HG02642 (cell line): ENCODE data around the gene C1QB.

Source experiments
- ATAC-seq: cut with Tn5 transposase; IDR thresholded peaks from one replicate; pipeline ENCODE4 v1.9.1; 2021; ENCODE audit warnings: mild to moderate bottlenecking; ENCODE audit not compliant: unreplicated experiment, poor library complexity

Gene C1QB

DNA sequence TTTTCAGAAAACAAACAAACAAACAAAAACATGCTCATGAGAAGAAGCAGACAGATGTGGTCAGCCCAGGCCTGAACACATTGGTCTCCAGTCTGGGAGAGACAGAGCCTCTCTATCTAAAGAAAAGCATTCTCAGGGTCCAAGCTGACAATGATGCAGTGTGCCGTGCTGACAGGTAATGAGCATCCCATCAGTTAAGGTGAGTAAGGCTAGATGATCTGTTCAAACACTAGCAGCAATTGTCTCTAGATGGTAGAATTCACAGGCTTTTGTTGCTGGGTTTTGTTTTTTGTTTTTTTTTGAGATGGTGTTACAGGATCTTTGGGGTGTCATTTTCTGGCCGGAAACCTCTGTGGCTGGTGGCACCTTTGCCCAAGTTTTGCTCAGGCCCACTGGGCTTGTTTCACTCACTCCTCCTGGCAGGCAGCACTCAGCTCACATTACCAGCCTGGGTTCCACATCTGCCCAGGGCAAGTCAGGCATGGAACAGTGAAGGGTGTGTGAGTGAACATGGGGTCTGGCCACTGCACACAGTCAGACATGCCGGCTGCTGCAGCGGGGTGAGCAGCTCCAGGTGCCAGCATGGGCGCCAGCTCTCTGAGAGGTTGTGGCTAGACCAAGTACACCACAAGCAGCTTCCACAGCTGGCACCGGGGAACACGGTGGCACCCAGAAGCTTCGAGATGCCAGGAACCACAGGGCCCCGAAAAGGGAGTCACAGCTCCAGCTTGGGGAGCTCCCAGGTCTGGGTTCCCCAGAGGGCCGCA, 19.2 kb upstream of the C1QB start:
- no peak for ATAC-seq

DNA sequence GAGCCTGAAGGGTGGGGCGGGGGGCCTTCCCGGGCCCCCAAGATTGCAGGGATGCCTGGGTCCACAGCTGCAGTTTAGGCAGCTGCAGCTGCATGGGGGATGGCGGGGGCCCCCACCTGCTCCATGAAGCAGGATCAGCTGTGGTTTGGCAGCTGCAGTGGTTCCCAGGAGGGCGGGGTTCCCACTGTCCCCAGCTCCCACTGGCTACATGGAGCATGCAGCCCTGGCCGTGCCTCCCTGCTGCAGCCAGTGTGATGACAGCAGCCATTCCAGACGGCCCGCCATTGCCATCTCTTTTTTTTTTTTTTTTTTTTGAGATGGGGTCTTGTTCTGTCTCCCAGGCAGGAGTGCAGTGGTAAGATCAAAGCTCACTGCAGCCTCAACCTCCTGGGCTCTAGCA, 17.6 kb upstream of the C1QB start:
- ATAC-seq = no peak

DNA sequence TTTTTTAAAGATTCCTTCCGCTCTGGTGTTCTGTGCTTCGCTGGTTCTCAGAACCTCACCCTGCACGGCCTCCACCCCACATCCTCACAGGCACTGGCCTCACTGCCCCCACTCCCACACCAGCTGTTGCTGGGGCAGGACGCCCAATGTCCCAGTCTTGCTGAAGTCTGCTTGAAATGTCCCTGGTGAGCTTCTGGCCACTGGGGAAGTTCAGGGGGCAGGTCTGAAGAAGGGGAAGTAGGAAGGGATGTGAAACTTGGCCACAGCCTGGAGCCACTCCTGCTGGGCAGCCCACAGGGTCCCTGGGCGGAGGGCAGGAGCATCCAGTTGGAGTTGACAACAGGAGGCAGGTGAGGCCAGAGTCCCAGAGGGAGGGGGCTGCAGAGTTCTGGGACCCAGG, 16.7 kb upstream of the C1QB start, which contains the start of gene C1QA:
C1QA (plus strand) TSS at position 276 of the 400 bp plus-strand sequence. CDS start 989 bp downstream, outside the sequence.
- ATAC-seq = no peak

DNA sequence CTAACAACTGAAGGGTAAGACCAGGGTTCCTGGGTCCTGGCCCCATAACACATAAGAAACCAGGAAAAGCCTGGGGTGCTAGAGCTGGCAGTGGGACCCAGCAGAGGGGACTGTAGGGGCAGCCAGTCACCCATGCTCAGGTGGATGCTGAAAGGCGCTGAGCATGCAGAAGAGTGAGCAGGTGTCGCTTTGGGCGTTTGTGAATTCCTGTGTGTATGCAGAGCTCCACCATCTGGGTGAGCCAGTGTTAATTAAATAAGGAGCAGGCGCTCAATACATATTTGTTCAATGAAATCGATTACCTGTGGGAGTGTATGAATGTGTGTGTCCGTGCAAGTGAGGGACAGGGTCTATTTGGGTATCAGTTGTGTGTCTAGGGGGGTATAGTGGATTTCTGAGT, 16.1 kb upstream of the C1QB start:
- no peak for ATAC-seq

DNA sequence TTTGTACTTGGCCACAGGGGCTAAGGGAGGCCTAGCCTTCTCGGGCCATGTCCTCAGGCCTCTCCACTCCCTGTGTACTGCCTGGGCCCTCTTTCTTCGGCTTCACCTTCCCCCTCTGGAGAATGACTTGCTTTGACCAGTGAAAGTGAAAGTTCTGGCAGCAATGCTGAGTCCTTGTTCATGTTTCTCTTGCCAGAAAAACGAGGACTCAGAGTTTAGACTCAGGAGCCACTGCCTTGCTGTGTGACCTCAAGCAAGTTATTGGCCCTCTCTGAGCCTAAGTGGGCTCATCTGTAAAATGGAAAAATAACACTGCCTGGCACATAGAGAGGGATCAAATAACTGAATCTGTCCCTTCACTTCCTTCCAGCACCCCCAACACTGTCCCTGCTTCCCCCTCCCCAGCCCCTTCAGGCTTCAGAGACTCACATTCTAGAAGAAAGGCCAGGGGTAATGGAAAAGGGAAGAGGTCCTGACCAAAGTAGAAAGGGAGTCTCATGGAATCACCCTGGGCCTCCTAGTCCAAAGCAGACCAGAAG, 15.1 kb upstream of the C1QB start:
- ATAC-seq = no peak

DNA sequence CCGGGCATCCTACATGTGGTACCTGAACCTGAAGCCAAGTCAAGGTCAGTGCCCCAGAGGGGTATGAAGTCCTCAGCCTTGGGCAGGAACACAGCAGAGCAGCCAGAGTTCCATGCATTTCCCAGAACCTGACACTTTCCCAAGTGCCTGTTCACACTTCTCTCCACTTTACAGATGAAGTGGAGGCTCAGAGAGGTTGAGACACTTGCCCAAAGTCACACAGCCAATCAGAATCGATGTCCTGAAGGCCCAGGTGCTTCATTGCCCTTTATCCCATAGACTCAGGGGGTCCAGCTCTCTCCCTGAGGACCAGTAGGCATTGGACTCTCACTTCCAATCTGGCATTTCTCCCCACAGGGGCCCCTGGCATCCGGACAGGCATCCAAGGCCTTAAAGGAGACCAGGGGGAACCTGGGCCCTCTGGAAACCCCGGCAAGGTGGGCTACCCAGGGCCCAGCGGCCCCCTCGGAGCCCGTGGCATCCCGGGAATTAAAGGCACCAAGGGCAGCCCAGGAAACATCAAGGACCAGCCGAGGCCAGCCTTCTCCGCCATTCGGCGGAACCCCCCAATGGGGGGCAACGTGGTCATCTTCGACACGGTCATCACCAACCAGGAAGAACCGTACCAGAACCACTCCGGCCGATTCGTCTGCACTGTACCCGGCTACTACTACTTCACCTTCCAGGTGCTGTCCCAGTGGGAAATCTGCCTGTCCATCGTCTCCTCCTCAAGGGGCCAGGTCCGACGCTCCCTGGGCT, 14.4 kb upstream of the C1QB start:
- no peak for ATAC-seq

DNA sequence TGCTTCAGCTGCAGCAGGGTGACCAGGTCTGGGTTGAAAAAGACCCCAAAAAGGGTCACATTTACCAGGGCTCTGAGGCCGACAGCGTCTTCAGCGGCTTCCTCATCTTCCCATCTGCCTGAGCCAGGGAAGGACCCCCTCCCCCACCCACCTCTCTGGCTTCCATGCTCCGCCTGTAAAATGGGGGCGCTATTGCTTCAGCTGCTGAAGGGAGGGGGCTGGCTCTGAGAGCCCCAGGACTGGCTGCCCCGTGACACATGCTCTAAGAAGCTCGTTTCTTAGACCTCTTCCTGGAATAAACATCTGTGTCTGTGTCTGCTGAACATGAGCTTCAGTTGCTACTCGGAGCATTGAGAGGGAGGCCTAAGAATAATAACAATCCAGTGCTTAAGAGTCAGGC, 13.8 kb upstream of the C1QB start:
- no peak for ATAC-seq

DNA sequence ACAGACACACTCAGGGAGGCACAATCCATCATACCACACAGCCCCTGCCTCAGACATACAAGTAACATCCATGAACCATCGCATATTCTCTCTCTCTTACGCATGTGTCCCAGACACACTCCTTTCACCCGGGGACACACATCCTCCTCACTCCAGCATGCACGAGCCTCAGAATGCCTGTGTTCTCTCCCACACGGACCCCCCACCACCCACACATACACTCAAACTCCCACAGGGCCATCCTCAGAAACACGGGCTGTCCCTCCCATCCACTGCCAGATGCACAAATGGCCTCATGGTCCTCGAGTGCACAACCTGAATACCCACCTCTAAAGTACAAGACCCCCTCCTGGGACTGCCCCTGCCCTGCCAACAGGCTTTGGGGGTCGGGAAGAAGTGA, 11.8 kb upstream of the C1QB start:
- ATAC-seq = no peak

DNA sequence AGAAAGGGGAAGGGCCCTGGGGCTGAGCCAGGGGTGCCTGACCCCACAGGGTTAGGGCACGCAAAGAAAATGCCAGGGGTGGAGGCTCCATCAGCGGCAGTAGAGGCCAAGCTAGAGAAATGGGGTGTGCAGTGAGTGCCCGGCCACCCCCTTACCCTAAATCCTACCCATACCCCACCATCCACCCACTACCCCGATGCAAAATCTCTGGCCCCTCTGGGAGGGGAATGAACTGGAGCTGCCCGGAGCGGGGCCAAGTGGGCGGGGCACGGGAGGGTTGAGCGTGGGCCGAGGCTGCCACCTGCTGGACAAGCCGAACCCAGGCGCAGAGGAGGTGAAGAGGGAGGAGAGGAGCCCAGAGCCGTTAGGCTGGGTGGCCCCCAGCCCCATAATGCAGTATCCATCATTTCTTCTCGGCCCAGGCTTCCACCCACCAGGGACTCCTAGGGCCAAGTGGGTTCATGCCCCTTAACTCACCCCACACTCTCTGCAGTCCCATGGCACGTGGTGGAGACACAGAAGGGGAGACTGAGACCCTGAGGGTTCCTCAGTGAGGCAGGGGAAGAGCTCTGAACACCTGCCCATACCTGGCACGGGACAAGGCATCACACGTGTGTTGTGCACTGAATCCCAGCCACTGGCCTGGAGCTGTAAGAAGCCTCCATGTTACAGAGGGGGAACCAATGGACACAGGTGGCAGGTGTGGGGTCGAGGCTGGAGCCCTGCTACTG, 11.0 kb upstream of the C1QB start:
- no peak for ATAC-seq

DNA sequence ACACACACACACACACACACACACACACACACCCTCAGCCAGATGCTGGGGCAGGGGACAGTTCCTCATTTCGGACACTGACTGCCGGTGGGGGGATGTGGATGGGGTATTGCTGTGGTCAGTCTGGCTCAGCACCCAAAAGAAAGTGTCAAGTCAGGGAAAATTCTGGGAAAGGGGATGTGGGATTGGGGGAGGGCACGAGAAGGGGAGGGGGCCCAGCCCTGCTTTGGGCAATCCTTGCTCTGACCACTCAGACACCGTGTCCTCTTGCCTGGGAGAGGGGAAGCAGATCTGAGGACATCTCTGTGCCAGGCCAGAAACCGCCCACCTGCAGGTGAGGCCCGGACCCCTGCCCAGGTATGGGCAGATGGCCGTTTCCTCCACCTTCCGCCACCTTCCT, 9.7 kb upstream of the C1QB start, which contains the start of gene C1QC:
C1QC (plus strand) TSS at position 253 of the 400 bp plus-strand sequence. CDS start 391 bp downstream, outside the sequence.
- ATAC-seq = no peak

DNA sequence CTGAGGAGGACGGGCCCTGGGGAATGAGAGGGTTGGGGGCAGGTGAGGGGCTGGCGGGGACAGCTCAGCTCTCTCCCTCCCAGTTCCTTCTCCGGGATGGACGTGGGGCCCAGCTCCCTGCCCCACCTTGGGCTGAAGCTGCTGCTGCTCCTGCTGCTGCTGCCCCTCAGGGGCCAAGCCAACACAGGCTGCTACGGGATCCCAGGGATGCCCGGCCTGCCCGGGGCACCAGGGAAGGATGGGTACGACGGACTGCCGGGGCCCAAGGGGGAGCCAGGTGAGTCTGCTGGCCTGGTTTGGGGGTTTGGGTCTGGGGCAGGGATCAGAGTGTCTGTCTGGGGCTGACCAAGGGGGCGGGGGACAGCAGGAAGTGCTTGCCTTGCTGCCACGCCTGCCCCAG, 9.1 kb upstream of the C1QB start:
- ATAC-seq = no peak

DNA sequence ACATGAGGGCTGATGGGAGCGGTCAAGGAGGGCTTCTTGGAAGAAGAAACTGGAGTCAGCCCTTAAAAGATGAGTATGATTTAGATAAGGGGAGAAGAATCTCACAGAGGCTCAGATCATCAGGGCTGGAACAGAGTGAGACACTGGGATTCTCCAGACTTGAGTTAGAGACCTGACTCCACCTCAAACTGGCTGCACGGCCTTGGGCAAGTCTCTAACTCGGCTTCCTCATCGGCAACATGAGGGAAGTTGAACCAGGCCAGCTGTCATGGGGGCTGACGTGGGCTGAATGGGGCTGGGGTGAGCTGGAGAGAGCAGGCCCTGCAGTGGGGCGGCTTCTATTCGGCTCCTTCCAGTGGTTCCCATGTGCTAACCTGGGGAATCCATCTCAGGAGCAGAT, 7.1 kb upstream of the C1QB start:
- ATAC-seq = no peak

DNA sequence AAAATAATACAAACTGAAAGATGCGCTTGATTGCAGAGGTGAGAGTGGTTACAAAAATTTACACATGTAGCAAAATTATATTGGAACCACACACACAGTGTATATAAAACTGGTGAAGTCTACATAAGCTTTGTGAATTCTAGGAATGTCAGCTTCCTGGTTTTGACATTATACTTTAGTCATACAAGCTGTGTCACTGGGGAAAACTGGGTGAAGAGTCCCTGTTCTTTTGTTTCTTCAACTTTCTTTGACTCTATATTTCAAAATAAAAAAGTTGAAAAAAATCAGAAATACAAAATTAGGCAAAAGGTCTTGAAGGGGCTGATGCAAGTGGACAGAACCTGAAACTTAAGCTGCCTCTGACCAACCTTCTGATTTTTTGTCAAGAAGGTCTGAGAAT, 6.7 kb upstream of the C1QB start:
- no peak for ATAC-seq

DNA sequence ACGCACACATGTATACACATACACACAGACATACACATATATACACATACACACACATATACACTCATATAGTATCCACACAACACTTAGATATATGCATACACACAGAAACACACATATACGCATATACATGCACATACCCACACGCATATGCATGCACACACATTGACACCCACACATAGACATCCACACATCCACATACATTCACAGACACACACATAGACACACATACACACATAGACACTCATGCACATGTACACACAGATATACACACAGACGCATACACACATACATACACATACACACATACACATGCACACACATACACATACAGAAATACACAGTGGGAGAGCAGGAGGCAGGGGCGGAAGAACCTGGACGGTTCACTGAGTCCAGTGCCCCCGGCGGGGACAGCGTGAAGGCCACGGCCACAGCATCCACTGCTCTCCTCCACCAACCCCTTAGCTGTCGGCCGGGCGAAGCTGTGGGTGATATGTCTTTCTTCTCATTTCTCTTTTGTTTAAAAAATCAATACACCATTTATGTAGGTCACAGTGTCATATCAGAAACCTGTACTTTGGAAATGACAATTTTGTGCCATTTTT, 2.8 kb upstream of the C1QB start:
- ATAC-seq = no peak

DNA sequence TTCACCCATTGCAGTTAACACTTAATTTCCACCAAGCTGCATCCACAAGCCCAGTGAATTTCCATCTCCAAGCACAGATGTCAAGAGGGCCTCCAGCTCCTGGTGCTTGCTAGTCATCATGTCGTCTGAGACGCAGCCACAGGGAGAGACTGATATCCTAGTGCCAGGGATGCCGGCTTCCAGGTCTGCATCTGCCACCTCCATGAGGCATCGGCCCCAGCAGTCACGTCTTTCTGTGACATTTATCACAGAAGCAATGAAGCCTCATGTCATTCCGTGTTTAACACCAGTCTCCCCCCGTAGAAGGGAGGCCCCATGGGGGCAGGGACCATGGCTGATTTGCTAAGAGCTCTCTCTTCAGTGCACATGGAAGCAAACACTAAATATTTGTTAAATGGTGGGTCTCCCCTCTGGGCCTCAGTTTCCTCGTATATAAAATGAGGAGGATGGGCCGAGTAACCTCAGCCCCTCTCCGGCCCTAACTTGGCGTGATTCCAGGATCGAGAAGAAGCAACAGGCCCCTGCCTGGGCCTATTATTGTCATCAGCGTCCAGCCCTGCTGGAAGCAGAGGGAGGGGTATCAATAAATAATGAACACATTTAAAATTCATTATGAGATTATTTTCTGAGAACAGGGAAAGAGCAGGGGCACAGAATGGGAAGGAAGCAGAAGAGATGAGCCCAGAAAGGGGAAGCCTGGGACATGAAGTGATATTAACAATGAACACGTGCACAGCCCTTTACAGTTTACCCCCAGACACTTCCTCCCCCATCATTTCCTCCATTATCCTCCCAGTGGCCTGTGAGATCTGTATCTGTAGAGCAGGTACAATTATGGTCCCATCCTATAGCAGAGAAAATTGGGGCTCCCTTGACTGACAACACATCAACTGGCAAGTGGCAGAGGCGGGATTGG, 837 bp upstream of the C1QB start:
- ATAC-seq = no peak

DNA sequence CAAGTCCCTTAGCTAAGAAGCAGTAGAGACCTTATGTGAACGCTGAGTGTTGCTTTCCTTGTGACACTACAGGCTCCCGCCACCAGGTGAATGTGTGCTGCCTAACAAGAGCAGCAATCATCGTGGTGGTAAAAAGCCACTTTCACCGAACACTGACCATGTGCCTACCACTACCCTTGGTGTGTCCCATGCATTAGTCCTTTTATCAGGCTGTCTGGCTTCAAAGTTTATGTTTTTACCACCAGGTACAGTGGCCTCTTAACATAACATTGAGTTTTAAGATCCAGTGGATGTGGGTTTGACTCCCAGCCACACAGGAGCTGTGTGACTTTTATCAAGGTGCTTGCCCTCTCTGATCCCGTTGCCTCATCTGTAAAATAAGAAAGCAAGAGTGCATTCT, 1.7 kb downstream of the C1QB start:
- ATAC-seq = no peak

DNA sequence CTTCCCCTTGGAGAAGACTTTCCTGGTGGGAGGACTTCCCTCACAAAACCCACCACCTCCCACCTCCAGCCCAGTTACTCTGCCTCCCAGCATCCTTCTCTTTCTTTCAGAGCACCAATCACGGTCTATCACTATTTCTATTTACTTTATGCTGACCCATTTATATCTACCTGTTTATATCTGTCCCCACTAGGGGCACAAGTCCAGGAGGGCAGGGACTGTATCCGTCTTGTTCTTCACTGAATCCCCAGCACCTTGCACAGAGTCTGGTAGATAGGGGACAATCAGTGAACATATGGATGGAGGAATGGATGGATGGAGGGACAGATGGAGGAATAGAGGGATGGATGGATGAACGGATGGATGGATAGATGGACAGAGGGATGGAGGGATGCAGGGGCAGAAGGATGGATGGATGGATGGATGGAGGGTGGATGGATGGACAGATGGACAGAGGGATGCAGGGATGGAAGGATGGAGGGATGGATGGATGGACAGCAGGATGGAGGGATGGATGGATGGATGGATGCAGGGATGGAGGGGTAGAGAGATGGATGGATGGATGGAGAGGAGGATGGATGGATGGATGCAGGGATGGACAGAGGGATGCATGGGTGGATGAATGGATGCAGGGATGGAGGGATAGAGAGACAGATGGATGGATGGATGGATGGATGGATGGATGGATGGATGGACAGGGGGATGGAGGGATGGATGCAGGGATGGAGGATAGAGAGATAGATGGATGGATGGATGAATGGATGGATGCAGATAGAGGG, 5.5 kb downstream of the C1QB start:
- ATAC-seq = no peak

DNA sequence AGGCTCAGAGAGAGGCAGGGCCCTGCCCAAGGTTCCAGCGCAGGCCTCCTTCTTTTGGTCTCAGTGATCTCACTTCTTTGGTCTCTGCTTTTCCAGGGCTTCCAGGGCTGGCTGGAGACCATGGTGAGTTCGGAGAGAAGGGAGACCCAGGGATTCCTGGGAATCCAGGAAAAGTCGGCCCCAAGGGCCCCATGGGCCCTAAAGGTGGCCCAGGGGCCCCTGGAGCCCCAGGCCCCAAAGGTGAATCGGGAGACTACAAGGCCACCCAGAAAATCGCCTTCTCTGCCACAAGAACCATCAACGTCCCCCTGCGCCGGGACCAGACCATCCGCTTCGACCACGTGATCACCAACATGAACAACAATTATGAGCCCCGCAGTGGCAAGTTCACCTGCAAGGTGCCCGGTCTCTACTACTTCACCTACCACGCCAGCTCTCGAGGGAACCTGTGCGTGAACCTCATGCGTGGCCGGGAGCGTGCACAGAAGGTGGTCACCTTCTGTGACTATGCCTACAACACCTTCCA, 7.7 kb downstream of the C1QB start:
- no peak for ATAC-seq
